Endothelial cell of umbilical vein (primary cell): ENCODE data around the gene AQP12A.
"Not testable (repeated sequence)": the region's sequence is repeated elsewhere in the genome, so short reads cannot be mapped to it uniquely, and the experiment has no call there.

Experiments used
- CTCF ChIP-seq, 2 donors: IDR thresholded peaks; 1 replicate in 1 of 2; 2 replicates in 1 of 2; pipeline ENCODE4 v1.5.1; 2011; ENCODE audit warnings: low read length in 2 of 2, mild to moderate bottlenecking in 2 of 2, moderate library complexity in 2 of 2, control low read depth in 1 of 2, inconsistent platforms in 1 of 2, low read depth in 1 of 2; ENCODE audit not compliant: insufficient read depth in 1 of 2; ENCODE audit errors: extremely low read depth in 1 of 2
- GATA2 ChIP-seq: IDR thresholded peaks from 2 replicates; pipeline ENCODE4 v1.7.0; 2011; ENCODE audit warnings: low read depth, mild to moderate bottlenecking, moderate library complexity, mixed read lengths, low read length; ENCODE audit not compliant: insufficient read length, insufficient read depth
- POLR2AphosphoS5 ChIP-seq: IDR thresholded peaks from 2 replicates; pipeline ENCODE4 v1.6.1; 2012; ENCODE audit warnings: low read depth, mild to moderate bottlenecking, control low read depth, low read length, moderate library complexity; ENCODE audit not compliant: insufficient read depth

- not testable (repeated sequence) for TF ChIP-seq CTCF (IDR thresholded peaks at IDR 0.05; ENCODE audit: extremely low read depth in 1 of 2, insufficient read depth in 1 of 2, low read depth in 1 of 2, low read length in 2 of 2); POLR2AphosphoS5; GATA2
Observed at GRCh38 chr2:240698852-240699561, 7.3 kb downstream of the AQP12A start.
